ENCODE data around the gene EME2. TPM values are rescaled to one million over a fixed set of nuclear protein-coding genes. Genes with fewer than 3 reads are reported as not detected.

EME2 gene
- total RNA-seq, 1 experiment from 2014 or later = 36.3 TPM

- CTCF ChIA-PET = no interaction called here
- ATAC-seq = no peak
Measured at GRCh38 chr16:1815461-1815860, 42.9 kb downstream of the EME2 start.

GRCh38 chr16:1816396-1817275, 44.0 kb downstream of the EME2 start:
- no peak overlapping the region for H3K4me3 ChIP-seq (replicated peaks in 1 of 2; ENCODE audit: low read depth in 1 of 2, low read length in 2 of 2)
- ChIA-PET POLR2A (no interaction called here), RAD21 (ENCODE audit: low non-redundant PET in 1 of 2, low total read pairs in 2 of 2, uncharacterized antibody in 2 of 2, unreplicated experiment in 2 of 2) (no interaction called here), CTCF (no interaction called here)
- intact Hi-C loops (cut with micrococcal nuclease) = no loop called here
- no peaks in the 10 kb centered on the region for H3K79me2 ChIP-seq (ENCODE audit: insufficient read depth, low read length)
- ATAC-seq (no peak), DNase-seq (ENCODE audit: low read depth, low spot score) (no peak)
- no peaks in the 10 kb centered on the region for H4K20me1 ChIP-seq (ENCODE audit: insufficient read depth)
- H3K9me2 ChIP-seq (ENCODE audit: insufficient read depth) = no peaks in the 10 kb centered on the region
- no peak overlapping the region for H2AFZ ChIP-seq (ENCODE audit: low read depth, low read length, poor library complexity, severe bottlenecking)
- no peaks in the 10 kb centered on the region for H3K9me3 ChIP-seq (ENCODE audit: control insufficient read depth in 1 of 2, insufficient read depth in 1 of 2, low read depth in 1 of 2, low read length in 2 of 2)
- BruUV-seq (replicated peaks) = no TSS peak
- H3K4me1 ChIP-seq (ENCODE audit: control insufficient read depth in 1 of 2, insufficient read depth in 2 of 2, low read length in 2 of 2) = peaks cover 6 to 10% of the 10 kb centered on the region in 2 experiments; a peak in 3 of 4 replicates
- H3K27ac ChIP-seq (ENCODE audit: low read depth, low read length) = no peak overlapping the region
- H3K4me2 ChIP-seq (ENCODE audit: low read length) = no peak overlapping the region
- no peaks in the 10 kb centered on the region for H3K27me3 ChIP-seq (ENCODE audit: insufficient read depth, low read length)
- H3K9ac ChIP-seq (ENCODE audit: low read length) = no peak overlapping the region
- H3K36me3 ChIP-seq (ENCODE audit: control insufficient read depth in 1 of 2, insufficient read depth in 2 of 2, low read length in 2 of 2) = 0 out of 4 replicates have a peak, but pooled peaks cover 2 to 5% of the 10 kb centered on the region in 2 experiments
- TF ChIP-seq EZH2 (IDR thresholded peaks at IDR 0.05) = no peak
- TF ChIP-seq POLR2AphosphoS5 (IDR thresholded peaks at IDR 0.05; ENCODE audit: low read depth, low read length) = no peak
- no peak for TF ChIP-seq TCF7L2 (IDR thresholded peaks at IDR 0.05; ENCODE audit: borderline replicate concordance, extremely low read depth, insufficient read depth, insufficient read length)
- TF ChIP-seq SP1 (IDR thresholded peaks at IDR 0.05; ENCODE audit: low read depth) = no peak
- TF ChIP-seq CEBPB (IDR thresholded peaks at IDR 0.05; ENCODE audit: low read depth) = no peak
- TF ChIP-seq ATF3 (IDR thresholded peaks at IDR 0.05) = no peak
- TF ChIP-seq EGR1 (IDR thresholded peaks at IDR 0.05; ENCODE audit: low read depth) = no peak
- no peak for TF ChIP-seq CTCF (IDR thresholded peaks at IDR 0.05 in 2 of 3, conservative IDR thresholded peaks at IDR 0.05 in 1 of 3; ENCODE audit: borderline replicate concordance in 1 of 3, insufficient read depth in 1 of 3, low read depth in 2 of 3, low read length in 2 of 3)
- no peak for TF ChIP-seq ZFX (IDR thresholded peaks at IDR 0.05)
- no peak for TF ChIP-seq CBX3 (IDR thresholded peaks at IDR 0.05; ENCODE audit: low read depth)
- TF ChIP-seq EZH2phosphoT487 (IDR thresholded peaks at IDR 0.05; ENCODE audit: borderline replicate concordance) = no peak
- no peak for TF ChIP-seq RAD21 (IDR thresholded peaks at IDR 0.05; ENCODE audit: low read depth)
- TF ChIP-seq REST (IDR thresholded peaks at IDR 0.05; ENCODE audit: low read depth) = no peak
- no peak for TF ChIP-seq POLR2A (IDR thresholded peaks at IDR 0.05; ENCODE audit: borderline replicate concordance, extremely low read depth, insufficient read depth, insufficient read length)

More at GRCh38 chr16:1815461-1815860, 42.9 kb downstream of the EME2 start:
- TF ChIP-seq EGR1 (IDR thresholded peaks at IDR 0.05; ENCODE audit: low read depth) = no peak
- TF ChIP-seq JUND (IDR thresholded peaks at IDR 0.05) = no peak
- H3K4me1 ChIP-seq (ENCODE audit: control insufficient read depth in 1 of 2, insufficient read depth in 2 of 2, low read length in 2 of 2) = peaks cover 6 to 10% of the 10 kb centered on the region in 2 experiments; a peak in 3 of 4 replicates
- BruUV-seq (replicated peaks) = no TSS peak
- ChIA-PET POLR2A (no interaction called here), RAD21 (ENCODE audit: low non-redundant PET in 1 of 2, low total read pairs in 2 of 2, uncharacterized antibody in 2 of 2, unreplicated experiment in 2 of 2) (no interaction called here)
- intact Hi-C loops (cut with micrococcal nuclease) = no loop called here
- no peaks in the 10 kb centered on the region for H3K9me2 ChIP-seq (ENCODE audit: insufficient read depth)
- no peak overlapping the region for H2AFZ ChIP-seq (ENCODE audit: low read depth, low read length, poor library complexity, severe bottlenecking)
- no peak for DNase-seq (ENCODE audit: low read depth, low spot score)
- H3K9ac ChIP-seq (ENCODE audit: low read length) = no peak overlapping the region
- no peak overlapping the region for H3K4me2 ChIP-seq (ENCODE audit: low read length)
- no peaks in the 10 kb centered on the region for H3K79me2 ChIP-seq (ENCODE audit: insufficient read depth, low read length)
- no peaks in the 10 kb centered on the region for H3K27me3 ChIP-seq (ENCODE audit: insufficient read depth, low read length)
- no peaks in the 10 kb centered on the region for H4K20me1 ChIP-seq (ENCODE audit: insufficient read depth)
- 0 out of 4 replicates have a peak, but pooled peaks cover 2 to 5% of the 10 kb centered on the region in 2 experiments for H3K36me3 ChIP-seq (ENCODE audit: control insufficient read depth in 1 of 2, insufficient read depth in 2 of 2, low read length in 2 of 2)
- no peaks in the 10 kb centered on the region for H3K9me3 ChIP-seq (ENCODE audit: control insufficient read depth in 1 of 2, insufficient read depth in 1 of 2, low read depth in 1 of 2, low read length in 2 of 2)
- H3K4me3 ChIP-seq (replicated peaks in 1 of 2; ENCODE audit: low read depth in 1 of 2, low read length in 2 of 2) = no peak overlapping the region
- H3K27ac ChIP-seq (ENCODE audit: low read depth, low read length) = no peak overlapping the region
